Hepatocyte (in vitro differentiated cells): ENCODE data around the gene VAPB.

Experiments used
- CTCF ChIP-seq: fragments of 200-600 bp; sonication (generic); IDR thresholded peaks from 2 replicates; pipeline ENCODE4 v1.5.1; 2016; ENCODE audit warnings: antibody characterized with exemption, mild to moderate bottlenecking; ENCODE audit not compliant: poor library complexity
- EZH2phosphoT487 ChIP-seq: fragments of 200-600 bp; sonication (generic); IDR thresholded peaks from one replicate; pipeline ENCODE4 v1.6.1; 2018; ENCODE audit warnings: antibody characterized with exemption, mild to moderate bottlenecking, low read depth, moderate library complexity; ENCODE audit not compliant: unreplicated experiment, severe bottlenecking

- TF ChIP-seq CTCF (no peak), EZH2phosphoT487 (no peak)
Observed at GRCh38 chr20:58405504-58406291, 16.7 kb downstream of the VAPB start.
